Ureter (tissue), 1 donor: Measurements from ENCODE around the gene CA10. TPM values are rescaled to one million over a fixed set of nuclear protein-coding genes. Genes with fewer than 3 reads are reported as not detected.

Experiments used
- DNase-seq: peaks from one replicate; pipeline ENCODE4 v3.0.0-alpha.2; 2020; ENCODE audit warnings: low spot score
- total RNA-seq: library from RNA; stranded (reverse); gene quantifications from one replicate; pipeline ENCODE4 v1.2.4, GENCODE V29; 2023
- donor health status: DM: yes; HTN: yes; CAD: no.

CA10 gene
- total RNA-seq, 1 donor from 2014 or later: not detected

GRCh38 chr17:51601622-51602261, 556.8 kb downstream of the CA10 start:
- DNase-seq: no peak

GRCh38 chr17:51598824-51599223, 559.7 kb downstream of the CA10 start:
- no peak for DNase-seq

GRCh38 chr17:51597345-51597744, 561.2 kb downstream of the CA10 start:
- no peak for DNase-seq

- DNase-seq: no peak
These were observed 562.6 kb downstream of the CA10 start for GRCh38 chr17:51595826-51596398.

- no peak for DNase-seq
These were observed 568.4 kb downstream of the CA10 start for GRCh38 chr17:51590071-51590656.

- DNase-seq: no peak
These were observed 570.5 kb downstream of the CA10 start for GRCh38 chr17:51588063-51588462.

GRCh38 chr17:51587516-51587915, 571.0 kb downstream of the CA10 start:
- DNase-seq: no peak

GRCh38 chr17:51585514-51586104, 572.9 kb downstream of the CA10 start:
- DNase-seq: no peak

GRCh38 chr17:51580869-51581268, 577.6 kb downstream of the CA10 start:
- DNase-seq: no peak
